ENCODE results near the gene GLYR1.

Gene GLYR1

DNA sequence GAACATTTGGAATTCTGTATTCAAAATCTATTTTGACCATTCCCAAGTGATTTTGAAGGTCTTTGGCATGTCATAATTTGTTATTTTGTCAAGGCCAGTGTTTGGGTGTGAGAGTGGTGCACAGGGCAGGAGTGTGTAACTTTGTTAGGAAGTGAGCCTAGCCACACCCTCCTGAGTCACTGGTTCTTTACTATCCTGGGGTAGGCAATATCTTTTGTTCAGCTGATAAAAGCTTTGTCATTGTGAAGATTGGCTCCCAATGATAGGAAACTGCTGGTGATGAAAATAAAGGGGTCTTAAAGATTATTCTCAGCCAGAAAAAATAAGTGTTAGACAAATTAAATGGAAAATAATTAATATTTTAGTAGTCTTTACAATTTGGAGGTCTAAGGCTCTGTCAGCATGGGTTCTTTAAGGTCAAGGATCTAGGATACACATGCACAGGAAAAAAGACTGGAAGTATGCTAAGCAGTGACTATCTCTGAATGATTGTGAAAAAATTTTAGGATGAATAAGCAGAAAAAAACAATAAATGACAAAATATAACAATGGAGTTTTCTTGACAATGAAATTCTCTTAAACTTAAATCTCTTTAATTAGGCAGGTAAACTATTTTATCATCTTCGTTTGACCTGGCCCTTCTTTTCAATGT is 5.3 kb upstream of the GLYR1 start:
- FAIRE-seq (no peak), DNase-seq (ENCODE audit: insufficient read length, low spot score) (no peak)

DNA sequence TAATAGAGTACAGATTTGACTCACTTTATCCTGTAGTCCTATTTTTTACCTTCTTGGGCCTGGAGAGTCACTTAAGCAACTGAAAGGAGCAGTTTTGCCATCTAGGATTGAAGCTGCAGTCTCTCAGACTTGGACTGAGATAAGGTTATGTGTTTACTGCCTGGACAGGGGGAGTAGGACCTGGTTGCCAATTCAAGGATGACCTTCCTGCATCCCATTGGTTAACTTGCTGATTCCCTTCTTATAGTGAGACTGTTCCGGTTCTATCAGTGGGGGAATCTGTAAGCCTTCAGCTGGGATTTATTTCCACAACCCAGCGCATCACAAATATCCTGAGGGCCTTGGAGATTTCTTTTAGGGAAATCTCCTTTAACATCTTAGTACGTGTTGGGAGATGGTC is 3.1 kb upstream of the GLYR1 start:
- DNase-seq (ENCODE audit: insufficient read length, low spot score) = no peak
- no peak for FAIRE-seq

GRCh38 chr16:4847774-4848587 is 893 bp upstream of the GLYR1 start:
- FAIRE-seq (peak; percentile 60), DNase-seq (ENCODE audit: insufficient read length, low spot score) (no peak)

DNA sequence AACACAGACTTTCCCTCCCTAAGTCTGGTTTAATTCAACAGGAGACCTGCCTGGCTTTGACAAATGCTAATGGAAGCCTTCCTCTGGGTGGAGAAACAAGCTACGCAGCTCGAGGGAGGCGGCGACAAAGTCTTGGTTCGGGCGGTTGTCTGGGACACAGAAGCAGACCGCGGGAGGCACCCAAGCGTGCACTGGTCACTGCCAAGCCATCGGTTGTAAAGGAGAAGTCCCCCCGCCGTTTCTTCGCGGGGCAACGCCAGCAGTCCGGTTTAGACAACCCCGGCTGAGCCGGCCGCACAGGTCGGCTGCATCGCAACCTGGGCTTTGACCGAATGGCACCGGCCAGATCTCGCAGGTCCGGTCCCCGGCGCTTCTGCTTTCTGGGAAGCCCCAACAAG is 586 bp downstream of the GLYR1 start:
- DNase-seq (ENCODE audit: insufficient read length, low spot score) = no peak
- no peak for FAIRE-seq

DNA sequence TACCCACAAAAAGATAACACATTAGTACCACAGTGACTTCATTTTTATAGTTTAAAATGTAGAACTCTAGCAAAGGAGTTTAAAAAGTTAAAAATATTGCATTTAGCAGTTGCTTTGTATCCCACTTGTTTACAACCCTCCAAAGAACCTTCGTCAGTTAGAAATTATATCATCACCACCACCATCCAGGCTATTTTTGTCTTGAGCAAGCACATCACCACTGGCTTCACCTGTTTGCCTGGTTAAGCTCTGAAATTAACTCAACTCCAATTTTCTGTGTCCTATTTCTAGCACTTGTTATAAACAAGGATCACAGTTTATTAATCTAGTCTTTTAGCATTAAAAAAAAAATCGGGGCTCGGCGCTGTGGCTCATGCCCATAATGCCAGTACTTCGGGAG is 6.1 kb downstream of the GLYR1 start:
- FAIRE-seq (no peak), DNase-seq (ENCODE audit: insufficient read length, low spot score) (no peak)

DNA sequence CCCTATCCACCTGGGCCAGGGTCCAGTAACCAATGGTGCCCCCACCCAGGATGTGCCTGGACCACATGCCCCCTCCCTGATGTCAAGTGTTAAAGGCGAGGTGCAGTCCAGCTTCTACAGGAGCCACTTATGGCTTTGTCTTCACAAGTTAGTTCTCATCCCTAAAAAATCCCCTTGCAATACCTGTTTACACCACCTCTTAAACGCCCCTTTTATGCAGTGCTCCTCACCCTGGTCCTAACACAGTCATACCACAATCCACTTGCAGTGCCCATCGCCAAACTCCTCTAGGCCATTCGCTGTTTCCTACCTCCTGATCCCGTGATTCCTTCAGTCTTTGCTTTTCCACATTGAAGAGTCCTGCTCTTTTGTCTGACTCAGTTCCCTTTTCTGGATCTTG is 7.1 kb downstream of the GLYR1 start:
- DNase-seq (ENCODE audit: insufficient read length, low spot score) (no peak), FAIRE-seq (no peak)

DNA sequence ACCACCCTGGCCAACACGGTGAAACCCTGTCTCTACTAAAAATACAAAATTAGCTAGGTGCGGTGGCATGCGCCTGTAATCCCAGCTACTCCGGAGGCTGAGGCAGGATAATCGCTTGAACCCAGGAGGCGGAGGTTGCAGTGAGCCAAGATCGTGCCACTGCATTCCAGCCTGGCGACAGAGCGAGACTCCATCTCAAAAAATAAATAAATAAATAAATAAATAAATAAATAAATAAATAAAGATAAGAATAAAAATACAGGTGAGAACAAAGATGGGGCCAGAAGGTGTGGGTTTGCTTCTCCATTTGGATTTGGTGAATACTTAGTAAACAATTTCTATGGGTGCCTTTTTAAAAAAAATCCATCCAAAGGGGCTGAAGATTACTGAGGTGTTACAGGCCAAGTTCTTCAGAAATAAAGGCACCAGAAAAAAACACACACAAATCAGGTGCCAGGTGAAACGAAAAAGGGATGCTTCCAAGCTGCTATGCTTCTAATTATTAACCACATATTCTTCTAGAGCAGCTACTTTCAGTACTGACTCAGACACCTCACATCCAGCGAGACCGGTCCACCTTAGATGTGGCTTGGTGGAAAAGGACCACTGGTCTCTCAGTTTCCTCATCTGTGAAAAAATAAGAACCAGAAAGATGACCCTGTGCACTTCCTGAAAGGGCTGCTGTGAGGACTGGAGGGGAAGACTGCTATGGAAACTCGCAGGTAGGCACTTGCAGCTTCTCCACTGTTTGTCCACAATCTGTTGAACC is 9.2 kb downstream of the GLYR1 start:
- FAIRE-seq (no peak), DNase-seq (ENCODE audit: insufficient read length, low spot score) (no peak)

DNA sequence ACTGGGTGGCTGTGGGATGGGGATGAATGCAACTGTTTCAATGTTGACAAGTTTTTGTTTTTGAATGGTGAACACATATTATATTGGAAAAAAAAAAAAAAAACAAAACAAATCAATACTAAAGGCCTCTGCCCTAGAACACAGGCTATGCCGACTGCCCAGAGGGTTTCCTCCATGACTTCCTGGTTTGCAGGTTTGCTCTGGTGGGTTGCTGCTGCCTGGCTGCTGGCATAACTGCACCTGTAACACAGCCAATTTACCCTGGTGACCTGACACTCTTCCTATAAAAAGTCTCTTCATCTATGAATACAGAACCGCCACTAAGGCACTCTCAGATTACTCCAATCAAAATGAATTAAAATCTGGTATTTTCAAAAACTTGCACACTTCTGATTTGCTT is 10.4 kb downstream of the GLYR1 start:
- no peak for DNase-seq (ENCODE audit: insufficient read length, low spot score)
- FAIRE-seq = no peak

GRCh38 chr16:4833584-4833983 is 13.5 kb downstream of the GLYR1 start:
- DNase-seq (ENCODE audit: insufficient read length, low spot score) = no peak
- FAIRE-seq = no peak

GRCh38 chr16:4832698-4833343 is 14.3 kb downstream of the GLYR1 start:
- no peak for FAIRE-seq

GRCh38 chr16:4831616-4832015 is 15.5 kb downstream of the GLYR1 start:
- FAIRE-seq (no peak), DNase-seq (ENCODE audit: insufficient read length, low spot score) (no peak)

More at GRCh38 chr16:4832698-4833343, 14.3 kb downstream of the GLYR1 start:
- DNase-seq (ENCODE audit: insufficient read length, low spot score) = no peak

DNA sequence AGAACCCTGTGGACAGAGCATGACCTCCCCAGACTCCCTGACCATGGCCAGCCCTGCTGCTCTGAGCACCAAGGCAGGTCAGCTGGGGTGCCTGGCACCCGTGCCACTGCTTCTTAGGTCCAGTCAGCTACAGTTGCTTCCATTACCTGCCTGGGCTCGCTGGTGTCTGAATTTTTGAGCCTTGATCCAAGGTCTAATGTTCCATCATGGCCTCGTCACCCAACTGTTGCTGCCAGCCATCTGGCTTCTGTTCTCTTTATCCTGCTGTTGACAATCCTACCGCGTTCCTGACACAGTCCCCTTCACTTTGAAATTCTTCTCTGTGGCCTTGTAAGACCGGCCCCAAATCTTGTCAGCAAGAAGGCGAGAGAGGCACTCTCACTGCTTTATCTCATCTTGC is 16.7 kb downstream of the GLYR1 start:
- DNase-seq (ENCODE audit: insufficient read length, low spot score) (no peak), FAIRE-seq (no peak)

DNA sequence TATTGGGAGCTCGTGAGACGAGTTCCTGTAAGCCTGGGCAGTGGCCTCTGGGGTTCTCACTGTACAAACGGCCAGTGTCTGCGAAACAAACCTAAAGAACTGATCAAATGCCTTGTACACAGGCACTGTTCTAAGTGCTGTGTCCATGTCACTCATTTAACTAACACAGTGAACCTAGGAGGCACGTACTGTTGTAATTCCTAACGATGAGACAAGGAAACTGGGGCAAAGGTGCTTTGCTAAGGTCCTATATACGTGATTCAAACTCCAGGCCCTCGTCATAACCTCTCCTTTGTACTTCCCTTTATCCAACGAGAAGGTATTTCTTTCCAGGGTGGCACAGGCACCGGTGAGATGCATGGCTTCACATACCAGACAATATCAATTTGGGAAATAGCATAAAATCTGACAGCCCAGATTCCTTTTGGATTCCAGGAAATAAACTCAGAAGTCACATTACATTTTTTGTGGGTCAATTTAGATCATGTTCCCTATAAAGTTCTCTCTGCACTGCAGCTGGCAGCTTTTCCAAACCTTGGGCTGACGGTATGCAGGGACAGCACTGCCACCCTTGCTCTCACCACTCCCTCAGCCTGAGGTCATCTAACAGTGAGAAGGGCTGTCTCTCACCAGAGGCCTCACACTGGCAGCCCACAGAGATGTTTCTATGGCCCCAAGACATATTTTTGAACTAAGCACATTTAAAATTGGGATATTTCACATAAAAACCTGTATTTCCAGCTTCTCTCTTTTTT is 18.3 kb downstream of the GLYR1 start:
- FAIRE-seq (peak; percentile 23), DNase-seq (ENCODE audit: insufficient read length, low spot score) (no peak)

GRCh38 chr16:4826980-4827379 is 20.1 kb downstream of the GLYR1 start:
- DNase-seq (ENCODE audit: insufficient read length, low spot score) (no peak), FAIRE-seq (no peak)

GRCh38 chr16:4826526-4826925 is 20.6 kb downstream of the GLYR1 start:
- DNase-seq (ENCODE audit: insufficient read length, low spot score) (no peak), FAIRE-seq (no peak)

DNA sequence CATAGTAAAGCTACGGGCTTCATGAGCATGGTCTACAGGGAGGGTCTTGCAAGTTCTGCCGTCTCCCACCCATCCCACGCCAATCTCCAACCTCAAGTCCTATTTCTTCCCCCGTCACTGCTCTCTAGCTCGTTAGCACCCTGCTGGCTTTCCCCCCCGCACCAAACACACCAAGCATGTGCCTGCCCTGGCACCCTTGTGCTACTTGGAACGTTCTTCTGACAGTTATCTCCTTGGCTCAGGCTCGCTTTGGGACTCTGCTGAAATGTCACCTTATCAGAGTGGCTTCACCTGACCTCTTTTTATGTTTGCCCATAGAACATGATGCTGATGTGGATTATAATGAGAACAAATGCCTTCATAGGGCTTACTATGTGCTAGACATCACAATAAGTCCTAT is 21.9 kb downstream of the GLYR1 start:
- FAIRE-seq = no peak
- no peak for DNase-seq (ENCODE audit: insufficient read length, low spot score)

DNA sequence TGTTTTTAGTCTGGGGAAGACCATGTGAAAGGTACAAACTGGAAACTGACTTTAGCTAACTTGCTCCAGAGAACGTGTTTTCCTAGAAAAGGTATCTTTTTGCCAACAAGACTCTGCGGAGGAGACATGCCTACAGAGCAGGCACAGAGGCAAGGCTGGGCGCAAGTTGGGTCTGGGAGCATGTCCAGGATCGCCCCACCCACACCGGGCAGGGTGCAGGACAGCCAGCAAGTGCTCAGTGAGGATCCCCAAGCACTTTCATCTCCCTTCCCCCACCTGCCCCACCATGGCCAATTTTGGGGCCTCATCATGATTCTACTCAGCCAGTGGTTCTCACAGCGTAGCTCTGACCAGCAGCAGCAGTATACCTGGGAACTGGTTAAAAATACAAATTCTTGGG is 26.4 kb downstream of the GLYR1 start:
- FAIRE-seq (no peak), DNase-seq (ENCODE audit: insufficient read length, low spot score) (no peak)

DNA sequence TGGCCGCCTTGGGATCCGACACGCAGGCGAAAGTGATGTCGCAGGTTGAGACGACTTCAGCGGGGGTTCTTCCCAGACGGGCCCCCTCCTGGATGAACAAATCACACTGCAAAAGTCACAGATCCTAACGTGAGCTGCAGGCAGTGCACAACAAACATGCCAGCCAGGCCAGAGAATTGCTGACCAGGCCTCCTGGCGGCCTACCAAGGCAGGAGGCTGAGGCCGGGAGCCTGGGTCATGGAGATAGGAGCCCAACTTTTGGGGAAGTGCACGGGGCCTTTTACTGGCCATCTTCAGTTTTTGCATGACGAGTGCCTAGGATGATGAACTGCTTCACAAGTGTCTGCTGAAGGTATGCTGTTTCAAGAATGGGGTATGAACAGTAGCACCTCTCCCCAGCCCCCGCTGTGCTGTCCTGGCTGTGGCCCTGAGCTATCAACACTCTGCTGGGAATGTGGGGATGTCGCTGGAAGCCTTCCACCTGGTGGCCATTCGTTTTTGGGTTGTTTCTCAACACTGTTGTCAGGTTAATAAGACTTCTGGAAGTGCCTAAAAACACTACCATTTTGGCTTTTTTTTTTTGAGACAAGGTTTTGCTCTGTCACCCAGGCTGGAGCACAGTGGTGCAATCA is 32.4 kb downstream of the GLYR1 start:
- no peak for DNase-seq (ENCODE audit: insufficient read length, low spot score)
- no peak for FAIRE-seq

DNA sequence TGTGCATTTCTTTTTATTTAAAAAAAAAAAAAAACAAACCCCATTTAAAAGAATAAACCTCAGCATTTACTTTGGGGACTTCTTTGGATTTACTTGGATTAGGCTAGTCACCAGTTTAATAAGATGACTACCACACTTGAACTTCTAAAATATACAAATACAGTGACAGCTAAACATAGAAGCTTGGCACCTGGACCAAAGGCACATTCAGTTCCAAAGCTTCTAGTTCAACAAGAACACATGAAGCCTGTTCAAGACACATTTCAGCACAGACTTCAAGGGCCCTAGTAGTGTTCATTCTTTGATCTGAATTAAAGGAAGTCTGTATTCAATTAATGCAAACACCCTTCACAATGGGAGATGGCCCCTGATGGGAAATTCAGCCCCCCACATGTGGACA is 33.0 kb downstream of the GLYR1 start:
- DNase-seq (ENCODE audit: insufficient read length, low spot score) = no peak

More for the DNA sequence above, 33.0 kb downstream of the GLYR1 start:
- no peak for FAIRE-seq

All from GM19239 (cell line).